Subcutaneous adipose tissue (tissue), 4 donors: ENCODE data around the gene RBCK1. TPM values are rescaled to one million over a fixed set of nuclear protein-coding genes. Genes with fewer than 3 reads are reported as not detected.

Experiments
- CTCF ChIP-seq: fragments of 450-650 bp; IDR thresholded peaks from one replicate; pipeline ENCODE4 v1.5.1; 2016; ENCODE audit warnings: low read depth, mild to moderate bottlenecking, control low read depth, antibody characterized with exemption, moderate library complexity
- small RNA-seq: library from RNA; depleted of rRNA; stranded (forward); fragments of <200 nt; gene quantifications from one replicate; pipeline ENCODE3, GENCODE V24; 2016
- total RNA-seq, 4 donors: library from RNA; depleted of rRNA; stranded (reverse); fragments of >200 nt; gene quantifications; one replicate each; pipeline ENCODE4 v1.1.0, GENCODE V29; 2016

RBCK1 gene
- total RNA-seq, 4 donors from 2014 or later: 29.3 to 91.6 (median 55.1) TPM

- TF ChIP-seq CTCF: no peak
Observed at GRCh38 chr20:481167-481566, 73.1 kb downstream of the RBCK1 start.

Small RNAs within 50 kb of the gene (small RNA-seq; reads per million reads assigned to genes)
- 0.49 reads per million for gene RF00019

Other genes starting within 250 kb of the RBCK1 start
- gene DEFB128, start 218.6 kb upstream of the RBCK1 start, total RNA-seq: not detected
- gene DEFB129, start 181.0 kb upstream of the RBCK1 start, total RNA-seq: not detected
- 10 to 100 TPM in 2 of 4 donors, under 1 TPM in 1, not detected in 1; 0.66 to 38.4 (median 10.4) TPM for gene DEFB132, start 150.6 kb upstream of the RBCK1 start, total RNA-seq
- 1 to 10 TPM; 1.5 to 3.1 (median 2.8) TPM for gene C20orf96, start 117.5 kb upstream of the RBCK1 start, total RNA-seq
- gene ZCCHC3, start 110.7 kb upstream of the RBCK1 start, total RNA-seq: 10 to 100 TPM in 2 of 4 donors, 1 to 10 TPM in 2; 6.5 to 13.4 (median 10.5) TPM
- gene SOX12, start 82.7 kb upstream of the RBCK1 start, total RNA-seq: 1 to 10 TPM; 1.1 to 4.1 (median 2.0) TPM
- gene NRSN2, start 61.2 kb upstream of the RBCK1 start, total RNA-seq: 1 to 10 TPM; 5.2 to 9.4 (median 7.6) TPM
- 1 to 10 TPM; 2.0 to 6.5 (median 3.6) TPM for gene TRIB3, start 27.5 kb upstream of the RBCK1 start, total RNA-seq
- gene TBC1D20, start 54.2 kb downstream of the RBCK1 start, total RNA-seq: 10 to 100 TPM; 36.9 to 54.5 (median 44.6) TPM
- gene CSNK2A1, start 135.5 kb downstream of the RBCK1 start, total RNA-seq: 100 to 1,000 TPM in 1 of 4 donors, 10 to 100 TPM in 3; 63.0 to 103 (median 78.3) TPM
- gene TCF15, start 202.0 kb downstream of the RBCK1 start, total RNA-seq: 1 to 10 TPM in 3 of 4 donors, under 1 TPM in 1; 0.34 to 3.4 (median 2.3) TPM
- gene SRXN1, start 244.9 kb downstream of the RBCK1 start, total RNA-seq: 10 to 100 TPM; 13.4 to 24.0 (median 22.7) TPM